OCI-LY7 (cell line): Measurements from ENCODE around the gene TRIM74.
"Not testable (repeated sequence)": the region's sequence is repeated elsewhere in the genome, so short reads cannot be mapped to it uniquely, and the experiment has no call there.

Experiments used
- EZH2phosphoT487 ChIP-seq: fragments of 200-600 bp; sonication (generic); IDR thresholded peaks from 2 replicates; pipeline ENCODE4 v1.6.1; 2018; ENCODE audit warnings: low read depth, borderline replicate concordance, mild to moderate bottlenecking, mixed run types, antibody characterized with exemption, low read length, moderate library complexity, mixed read lengths
- TF ChIP-seq, protein P1 (sequence below): fragments of 200-600 bp; sonication (generic); conservative IDR thresholded peaks from 2 replicates; pipeline ENCODE4 v1.5.1; 2014; ENCODE audit warnings: mild to moderate bottlenecking, antibody characterized with exemption, low read length, moderate library complexity, mixed read lengths

DNA sequence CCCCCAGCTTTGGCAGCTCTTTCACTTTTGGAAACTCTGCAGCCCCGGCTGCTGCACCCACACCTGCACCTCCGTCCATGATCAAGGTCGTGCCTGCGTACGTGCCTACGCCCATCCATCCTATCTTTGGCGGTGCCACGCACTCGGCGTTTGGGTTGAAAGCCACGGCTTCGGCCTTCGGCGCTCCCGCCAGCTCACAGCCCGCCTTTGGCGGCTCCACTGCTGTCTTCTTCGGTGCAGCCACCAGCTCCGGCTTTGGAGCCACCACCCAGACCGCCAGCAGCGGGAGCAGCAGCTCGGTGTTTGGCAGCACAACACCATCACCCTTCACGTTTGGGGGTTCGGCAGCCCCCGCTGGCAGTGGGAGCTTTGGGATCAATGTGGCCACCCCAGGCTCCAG, 26.3 kb downstream of the TRIM74 start:
- not testable (repeated sequence) for TF ChIP-seq EZH2phosphoT487
- TF ChIP-seq, protein P1, sequence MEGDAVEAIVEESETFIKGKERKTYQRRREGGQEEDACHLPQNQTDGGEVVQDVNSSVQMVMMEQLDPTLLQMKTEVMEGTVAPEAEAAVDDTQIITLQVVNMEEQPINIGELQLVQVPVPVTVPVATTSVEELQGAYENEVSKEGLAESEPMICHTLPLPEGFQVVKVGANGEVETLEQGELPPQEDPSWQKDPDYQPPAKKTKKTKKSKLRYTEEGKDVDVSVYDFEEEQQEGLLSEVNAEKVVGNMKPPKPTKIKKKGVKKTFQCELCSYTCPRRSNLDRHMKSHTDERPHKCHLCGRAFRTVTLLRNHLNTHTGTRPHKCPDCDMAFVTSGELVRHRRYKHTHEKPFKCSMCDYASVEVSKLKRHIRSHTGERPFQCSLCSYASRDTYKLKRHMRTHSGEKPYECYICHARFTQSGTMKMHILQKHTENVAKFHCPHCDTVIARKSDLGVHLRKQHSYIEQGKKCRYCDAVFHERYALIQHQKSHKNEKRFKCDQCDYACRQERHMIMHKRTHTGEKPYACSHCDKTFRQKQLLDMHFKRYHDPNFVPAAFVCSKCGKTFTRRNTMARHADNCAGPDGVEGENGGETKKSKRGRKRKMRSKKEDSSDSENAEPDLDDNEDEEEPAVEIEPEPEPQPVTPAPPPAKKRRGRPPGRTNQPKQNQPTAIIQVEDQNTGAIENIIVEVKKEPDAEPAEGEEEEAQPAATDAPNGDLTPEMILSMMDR: not testable (repeated sequence)
